K562 (cell line): Measurements from ENCODE around the gene ECHDC1. TPM values are rescaled to one million over a fixed set of nuclear protein-coding genes. Genes with fewer than 3 reads are reported as not detected.

Experiments
- CC2D1A ChIP-seq: fragments of 450-650 bp; IDR thresholded peaks from 2 replicates; pipeline ENCODE4 v1.6.1; 2017; ENCODE audit warnings: mild to moderate bottlenecking
- FOS ChIP-seq: IDR thresholded peaks from 3 replicates; pipeline ENCODE4 v1.6.1; 2011; ENCODE audit not compliant: insufficient read length; ENCODE audit errors: extremely low read depth
- HLTF ChIP-seq: fragments of 450-650 bp; IDR thresholded peaks from 2 replicates; pipeline ENCODE4 v1.6.1; 2016
- HOXB6 ChIP-seq: fragments of 250-450 bp; sonication (Bioruptor Pico); IDR thresholded peaks from 2 replicates; pipeline ENCODE4 v1.5.1; 2022; ENCODE audit warnings: mild to moderate bottlenecking, borderline replicate concordance
- MGA ChIP-seq: fragments of 450-650 bp; IDR thresholded peaks from 2 replicates; pipeline ENCODE4 v1.6.1; 2016; ENCODE audit warnings: mild to moderate bottlenecking, moderate library complexity
- NCOR1 ChIP-seq: fragments of 450-650 bp; IDR thresholded peaks from 2 replicates; pipeline ENCODE4 v1.6.1; 2016; ENCODE audit warnings: mild to moderate bottlenecking, moderate library complexity
- SRSF9 ChIP-seq: fragments of 200-400 bp; formaldehyde crosslinking; IDR thresholded peaks from 2 replicates; pipeline ENCODE4 v1.6.1; 2017; ENCODE audit warnings: low read depth, low read length, borderline replicate concordance
- STAG1 ChIP-seq: sonication (generic); formaldehyde crosslinking; IDR thresholded peaks from 2 replicates; pipeline ENCODE4 v1.5.0; 2020; ENCODE audit warnings: missing genetic modification reagents, borderline replicate concordance
- ZBTB43 ChIP-seq: sonication (generic); formaldehyde crosslinking; IDR thresholded peaks from 2 replicates; pipeline ENCODE4 v1.8.0; 2023; ENCODE audit warnings: mild to moderate bottlenecking, missing genetic modification reagents
- ZNF121 ChIP-seq: sonication (generic); formaldehyde crosslinking; conservative IDR thresholded peaks from 2 replicates; pipeline ENCODE4 v1.8.0; 2022; ENCODE audit warnings: missing genetic modification reagents
- ZNF133 ChIP-seq: fragments of 250-450 bp; sonication (Bioruptor Pico); IDR thresholded peaks from 2 replicates; pipeline ENCODE4 v1.4.0; 2020; ENCODE audit warnings: mild to moderate bottlenecking
- ZNF263 ChIP-seq: sonication (generic); formaldehyde crosslinking; IDR thresholded peaks from 2 replicates; pipeline ENCODE4 v1.8.0; 2022; ENCODE audit warnings: mild to moderate bottlenecking, missing genetic modification reagents, borderline replicate concordance
- ZNF551 ChIP-seq: fragments of 250-450 bp; sonication (Bioruptor Pico); IDR thresholded peaks from 2 replicates; pipeline ENCODE4 v1.5.0; 2021; ENCODE audit warnings: mild to moderate bottlenecking, moderate library complexity
- polyA plus RNA-seq, 8 experiments: library from polyadenylated mRNA; depleted of rRNA in 4 of 8; stranded (reverse) in 5 of 8; unstranded in 3 of 8; fragments of >200 nt; fragmentation: Nextera tagmentation in 2 of 8; fragmentation: Illumina TruSeq in 1 of 8; extraction: Ambion mirVana in 2 of 8; extraction: Trizol in 1 of 8; gene quantifications; 2 replicates each; pipeline versions ENCODE4 v1.2.1 to v1.2.3, GENCODE V29; 2011 to 2014; ENCODE audit warnings: inconsistent platforms in 1 of 8, missing spikeins in 1 of 8
- total RNA-seq, 7 experiments: library from RNA; depleted of rRNA in 6 of 7; stranded (reverse); fragments of >200 nt in 6 of 7; fragmentation: Illumina TruSeq in 2 of 7; extraction: Trizol in 2 of 7; gene quantifications; 2 replicates each; pipeline versions ENCODE4 v1.2.1 to v1.2.3, GENCODE V29; 2011 to 2021; ENCODE audit warnings: low replicate concordance in 1 of 7

Gene ECHDC1
- total and polyA plus RNA-seq, 9 of the 15 experiments (the other 6 are each of a cell fraction or from before 2014, with no cell fraction given): 58.0 to 105 (median 78.6) TPM

GRCh38 chr6:127266892-127267645 lies 76.3 kb downstream of the ECHDC1 start (continued):
- TF ChIP-seq MGA (peak; percentile 40; the same call in 1 of the 2 replicates), HLTF (no peak), FOS (no peak), ZNF551 (no peak), HOXB6 (CRISPR knock-in tag) (no peak), ZBTB43 (no peak), CC2D1A (no peak), STAG1 (CRISPR knock-in tag) (no peak), NCOR1 (0 out of 2 replicates have a peak, but pooled peaks have one; percentile 16), ZNF133 (CRISPR knock-in tag) (no peak), SRSF9 (no peak), ZNF263 (CRISPR knock-in tag) (no peak; the same call in 1 of the 2 replicates), ZNF121 (CRISPR knock-in tag) (no peak)
